ENCODE data around the gene ZNF714. TPM values are rescaled to one million over a fixed set of nuclear protein-coding genes. Genes with fewer than 3 reads are reported as not detected.

Gene ZNF714
- polyA plus RNA-seq, 4 donors, result 13.0 to 25.2 (median 16.2) TPM

Other genes with a start within 250 kb of the ZNF714 start
- 10 to 100 TPM; 16.6 to 23.0 (median 19.8) TPM for gene ZNF85, start 159.0 kb upstream of the ZNF714 start, polyA plus RNA-seq (ENCODE audit: insufficient read length in 4 of 4)
- 10 to 100 TPM in 3 of 4 donors, 1 to 10 TPM in 1; 9.8 to 13.7 (median 13.5) TPM for gene ZNF430, start 61.5 kb upstream of the ZNF714 start, polyA plus RNA-seq (ENCODE audit: insufficient read length in 4 of 4)
- 10 to 100 TPM; 16.9 to 27.8 (median 23.5) TPM for gene ZNF431, start 59.8 kb downstream of the ZNF714 start, polyA plus RNA-seq (ENCODE audit: insufficient read length in 4 of 4)
- 10 to 100 TPM; 14.5 to 21.5 (median 20.5) TPM for gene ZNF708, start 247.2 kb downstream of the ZNF714 start, polyA plus RNA-seq (ENCODE audit: insufficient read length in 4 of 4)